Body of pancreas (tissue), 4 donors: ENCODE measurements around the gene PCDHA11. TPM values are rescaled to one million over a fixed set of nuclear protein-coding genes. Genes with fewer than 3 reads are reported as not detected.
"Not testable (repeated sequence)": the region's sequence is repeated elsewhere in the genome, so short reads cannot be mapped to it uniquely, and the experiment has no call there.

Experiments
- ATAC-seq: fragments of 150-250 bp; one replicate; pipeline ENCODE4 v1.9.1; 2016
- DNase-seq, 4 donors: peaks; one replicate each; pipeline ENCODE4 v3.0.0-alpha.2; 2019
- H3K27ac ChIP-seq, 4 donors: fragments of 200-600 bp; sonication (generic); 1 replicate in 3 of 4; 2 replicates in 1 of 4; pipeline versions ENCODE4 v1.5.1 to v1.6.1; 2016 to 2019; ENCODE audit warnings: mild to moderate bottlenecking in 1 of 4, mixed read lengths in 1 of 4, moderate library complexity in 1 of 4
- H3K27me3 ChIP-seq, 2 donors: fragments of 200-600 bp; sonication (generic); one replicate each; pipeline ENCODE4 v1.6.0; 2016; ENCODE audit warnings: mild to moderate bottlenecking in 1 of 2
- H3K36me3 ChIP-seq, 2 donors: fragments of 200-600 bp; sonication (generic); replicated peaks in 1 of 2; 2 replicates each; pipeline ENCODE4 v1.5.1; 2016; ENCODE audit warnings: low read depth in 2 of 2; ENCODE audit not compliant: insufficient read depth in 1 of 2
- H3K4me1 ChIP-seq: fragments of 200-600 bp; sonication (generic); one replicate; pipeline ENCODE4 v1.6.0; 2016
- H3K4me3 ChIP-seq, 2 donors: fragments of 200-600 bp; sonication (generic); 1 replicate in 1 of 2; 2 replicates in 1 of 2; pipeline ENCODE4 v1.5.1; 2016 to 2019
- H3K9me3 ChIP-seq, 3 donors: fragments of 200-600 bp; sonication (generic); 1 replicate in 2 of 3; 2 replicates in 1 of 3; pipeline ENCODE4 v1.5.1; 2016
- POLR2A ChIP-seq, 3 donors: fragments of 450-650 bp; IDR thresholded peaks; one replicate each; pipeline ENCODE4 v1.6.1; 2016; ENCODE audit warnings: antibody characterized with exemption in 3 of 3, mild to moderate bottlenecking in 2 of 3
- WGBS, 2 donors: methylation state at CpG; one replicate each; pipeline ENCODE4 v1.1.5; 2017; 5-methylcytosine and 5-hydroxymethylcytosine counted together
- intact Hi-C: fragments of 100-400 bp; cut with DNase I; formaldehyde crosslinking; loops from one replicate; pipeline ENCODE4 v1.15.1; 2023
- total RNA-seq, 2 donors: library from RNA; depleted of rRNA; stranded (reverse); fragments of >200 nt; gene quantifications; one replicate each; pipeline ENCODE4 v1.1.0, GENCODE V29; 2016
- TF ChIP-seq, protein P1 (sequence below), 7 experiments: fragments of 450-650 bp in 4 of 7; fragments of 200-600 bp in 3 of 7; sonication (generic) in 3 of 7; IDR thresholded peaks; one replicate each; pipeline ENCODE4 v1.5.1; 2016 to 2019; ENCODE audit warnings: antibody characterized with exemption in 7 of 7

PCDHA11 gene
- total RNA-seq, 2 donors from 2014 or later = 3.6 to 4.9 TPM

DNA sequence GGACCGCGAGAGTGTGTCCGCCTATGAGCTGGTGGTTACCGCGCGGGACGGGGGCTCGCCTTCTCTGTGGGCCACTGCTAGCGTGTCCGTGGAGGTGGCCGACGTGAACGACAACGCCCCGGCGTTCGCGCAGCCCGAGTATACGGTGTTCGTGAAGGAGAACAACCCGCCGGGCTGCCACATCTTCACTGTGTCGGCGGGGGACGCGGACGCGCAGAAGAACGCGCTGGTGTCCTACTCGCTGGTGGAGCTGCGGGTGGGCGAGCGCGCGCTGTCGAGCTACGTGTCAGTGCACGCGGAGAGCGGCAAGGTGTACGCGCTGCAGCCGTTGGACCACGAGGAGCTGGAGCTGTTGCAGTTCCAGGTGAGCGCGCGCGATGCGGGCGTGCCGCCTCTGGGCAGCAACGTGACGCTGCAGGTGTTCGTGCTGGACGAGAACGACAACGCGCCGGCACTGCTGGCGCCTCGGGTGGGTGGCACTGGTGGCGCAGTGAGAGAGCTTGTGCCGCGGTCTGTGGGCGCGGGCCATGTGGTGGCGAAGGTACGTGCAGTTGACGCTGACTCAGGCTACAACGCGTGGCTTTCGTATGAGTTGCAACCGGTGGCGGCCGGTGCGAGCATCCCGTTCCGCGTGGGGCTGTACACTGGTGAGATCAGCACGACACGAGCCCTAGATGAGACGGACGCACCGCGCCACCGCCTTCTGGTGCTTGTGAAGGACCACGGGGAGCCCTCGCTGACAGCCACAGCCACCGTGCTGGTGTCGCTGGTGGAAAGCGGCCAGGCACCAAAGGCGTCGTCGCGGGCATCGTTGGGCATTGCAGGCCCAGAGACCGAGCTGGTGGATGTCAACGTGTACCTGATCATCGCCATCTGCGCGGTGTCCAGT is 32.9 kb upstream of the PCDHA11 start:
- no peaks in the 10 kb centered on the region for H3K36me3 ChIP-seq
- DNase-seq (no peak), ATAC-seq (no peak)
- H3K9me3 ChIP-seq = peaks cover 0 to 22% (median 0%) of the 10 kb centered on the region in 3 donors
- intact Hi-C loops = no loop called here
- TF ChIP-seq POLR2A (IDR thresholded peaks at IDR 0.05) = no peak
- TF ChIP-seq, protein P1, sequence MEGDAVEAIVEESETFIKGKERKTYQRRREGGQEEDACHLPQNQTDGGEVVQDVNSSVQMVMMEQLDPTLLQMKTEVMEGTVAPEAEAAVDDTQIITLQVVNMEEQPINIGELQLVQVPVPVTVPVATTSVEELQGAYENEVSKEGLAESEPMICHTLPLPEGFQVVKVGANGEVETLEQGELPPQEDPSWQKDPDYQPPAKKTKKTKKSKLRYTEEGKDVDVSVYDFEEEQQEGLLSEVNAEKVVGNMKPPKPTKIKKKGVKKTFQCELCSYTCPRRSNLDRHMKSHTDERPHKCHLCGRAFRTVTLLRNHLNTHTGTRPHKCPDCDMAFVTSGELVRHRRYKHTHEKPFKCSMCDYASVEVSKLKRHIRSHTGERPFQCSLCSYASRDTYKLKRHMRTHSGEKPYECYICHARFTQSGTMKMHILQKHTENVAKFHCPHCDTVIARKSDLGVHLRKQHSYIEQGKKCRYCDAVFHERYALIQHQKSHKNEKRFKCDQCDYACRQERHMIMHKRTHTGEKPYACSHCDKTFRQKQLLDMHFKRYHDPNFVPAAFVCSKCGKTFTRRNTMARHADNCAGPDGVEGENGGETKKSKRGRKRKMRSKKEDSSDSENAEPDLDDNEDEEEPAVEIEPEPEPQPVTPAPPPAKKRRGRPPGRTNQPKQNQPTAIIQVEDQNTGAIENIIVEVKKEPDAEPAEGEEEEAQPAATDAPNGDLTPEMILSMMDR (IDR thresholded peaks at IDR 0.05) = no peak
- no peak overlapping the region for H3K27ac ChIP-seq
- 31 to 41% methylated on average over 26 to 101 of the region's 103 CpGs for WGBS, 2 donors
- no peak overlapping the region for H3K4me3 ChIP-seq
- no peaks in the 10 kb centered on the region for H3K4me1 ChIP-seq
- no peaks in the 10 kb centered on the region for H3K27me3 ChIP-seq

DNA sequence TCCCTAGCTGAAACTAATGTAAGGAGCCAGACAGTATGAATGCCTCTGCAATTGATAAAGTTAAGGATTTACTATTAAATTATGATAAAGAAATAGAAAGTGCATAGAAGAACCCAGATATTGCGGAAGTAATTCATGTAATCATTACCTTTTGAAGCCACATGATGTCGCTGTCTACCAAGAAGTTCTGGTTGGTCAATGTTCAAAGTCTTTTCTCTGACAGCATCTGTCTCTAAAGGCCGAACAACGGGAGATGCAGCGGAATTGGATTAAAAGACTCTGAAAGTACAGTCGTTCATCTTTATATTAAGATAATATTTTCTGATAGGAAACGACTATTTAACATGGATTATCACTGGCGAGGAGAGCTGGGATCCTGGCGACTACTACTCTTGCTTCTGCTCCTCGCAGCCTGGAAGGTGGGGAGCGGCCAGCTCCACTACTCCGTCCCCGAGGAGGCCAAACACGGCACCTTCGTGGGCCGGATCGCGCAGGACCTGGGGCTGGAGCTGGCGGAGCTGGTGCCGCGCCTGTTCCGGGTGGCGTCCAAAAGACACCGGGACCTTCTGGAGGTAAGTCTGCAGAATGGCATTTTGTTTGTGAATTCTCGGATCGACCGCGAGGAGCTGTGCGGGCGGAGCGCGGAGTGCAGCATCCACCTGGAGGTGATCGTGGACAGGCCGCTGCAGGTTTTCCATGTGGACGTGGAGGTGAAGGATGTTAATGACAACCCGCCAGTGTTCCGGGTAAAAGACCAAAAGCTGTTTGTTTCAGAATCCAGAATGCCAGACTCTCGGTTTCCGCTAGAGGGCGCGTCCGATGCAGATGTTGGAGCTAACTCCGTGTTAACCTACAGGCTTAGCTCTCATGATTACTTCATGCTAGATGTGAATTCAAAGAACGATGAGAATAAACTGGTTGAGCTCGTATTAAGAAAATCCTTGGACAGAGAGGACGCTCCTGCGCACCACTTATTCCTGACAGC is 27.5 kb upstream of the PCDHA11 start, which contains the start of gene PCDHA8:
PCDHA8 (plus strand) TSS at position 210 of the 985 bp plus-strand sequence; CDS start at position 345, 135 bp downstream.
- Histone ChIP-seq H3K36me3 (no peaks in the 10 kb centered on the region), H3K9me3 (peaks cover 0 to 27% (median 0%) of the 10 kb centered on the region in 3 donors), H3K27ac (no peak within 1 kb of the TSS), H3K27me3 (no peaks in the 10 kb centered on the region), H3K4me1 (no peaks in the 10 kb centered on the region), H3K4me3 (no peak within 1 kb of the TSS)
- DNase-seq (no peak), ATAC-seq (no peak)
- TF ChIP-seq POLR2A (IDR thresholded peaks at IDR 0.05) = no peak
- TF ChIP-seq, protein P1 (IDR thresholded peaks at IDR 0.05) = no peak
- intact Hi-C loops = no loop called here
- WGBS, 2 donors = 17 to 25% methylated on average over 38 to 47 of the region's 47 CpGs

DNA sequence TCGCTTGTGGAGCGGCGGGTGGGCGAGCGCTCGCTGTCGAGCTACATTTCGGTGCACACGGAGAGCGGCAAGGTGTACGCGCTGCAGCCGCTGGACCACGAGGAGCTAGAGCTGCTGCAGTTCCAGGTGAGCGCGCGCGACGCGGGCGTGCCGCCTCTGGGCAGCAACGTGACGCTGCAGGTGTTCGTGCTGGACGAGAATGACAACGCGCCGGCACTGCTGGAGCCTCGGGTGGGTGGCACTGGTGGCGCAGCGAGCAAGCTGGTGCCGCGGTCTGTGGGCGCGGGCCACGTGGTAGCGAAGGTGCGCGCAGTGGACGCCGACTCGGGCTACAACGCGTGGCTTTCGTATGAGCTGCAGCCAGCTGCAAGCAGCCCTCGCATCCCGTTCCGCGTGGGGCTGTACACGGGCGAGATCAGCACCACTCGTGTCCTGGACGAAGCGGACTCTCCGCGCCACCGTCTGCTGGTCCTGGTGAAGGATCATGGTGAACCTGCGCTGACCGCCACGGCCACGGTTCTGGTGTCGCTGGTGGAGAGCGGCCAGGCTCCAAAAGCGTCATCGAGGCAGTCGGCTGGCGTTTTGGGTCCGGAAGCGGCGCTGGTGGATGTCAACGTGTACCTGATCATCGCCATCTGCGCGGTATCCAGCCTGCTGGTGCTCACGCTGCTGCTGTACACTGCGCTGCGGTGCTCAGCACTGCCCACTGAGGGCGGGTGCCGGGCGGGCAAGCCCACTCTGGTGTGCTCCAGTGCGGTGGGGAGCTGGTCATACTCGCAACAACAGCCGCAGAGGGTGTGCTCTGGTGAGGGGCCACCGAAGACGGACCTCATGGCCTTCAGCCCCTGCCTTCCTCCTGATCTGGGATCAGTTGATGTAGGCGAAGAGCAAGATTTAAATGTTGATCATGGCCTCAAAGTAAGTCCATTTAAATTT is 25.7 kb upstream of the PCDHA11 start:
- TF ChIP-seq POLR2A (IDR thresholded peaks at IDR 0.05) = no peak
- TF ChIP-seq, protein P1 (IDR thresholded peaks at IDR 0.05) = no peak
- no peaks in the 10 kb centered on the region for H3K4me1 ChIP-seq
- ATAC-seq (no peak), DNase-seq (no peak)
- H3K27ac ChIP-seq = no peak overlapping the region
- no peaks in the 10 kb centered on the region for H3K27me3 ChIP-seq
- no peak overlapping the region for H3K4me3 ChIP-seq
- peaks cover 0 to 31% (median 0%) of the 10 kb centered on the region in 3 donors for H3K9me3 ChIP-seq
- intact Hi-C loops = no loop called here
- H3K36me3 ChIP-seq = no peaks in the 10 kb centered on the region
- 35 to 45% methylated on average over 21 to 83 of the region's 87 CpGs for WGBS, 2 donors

DNA sequence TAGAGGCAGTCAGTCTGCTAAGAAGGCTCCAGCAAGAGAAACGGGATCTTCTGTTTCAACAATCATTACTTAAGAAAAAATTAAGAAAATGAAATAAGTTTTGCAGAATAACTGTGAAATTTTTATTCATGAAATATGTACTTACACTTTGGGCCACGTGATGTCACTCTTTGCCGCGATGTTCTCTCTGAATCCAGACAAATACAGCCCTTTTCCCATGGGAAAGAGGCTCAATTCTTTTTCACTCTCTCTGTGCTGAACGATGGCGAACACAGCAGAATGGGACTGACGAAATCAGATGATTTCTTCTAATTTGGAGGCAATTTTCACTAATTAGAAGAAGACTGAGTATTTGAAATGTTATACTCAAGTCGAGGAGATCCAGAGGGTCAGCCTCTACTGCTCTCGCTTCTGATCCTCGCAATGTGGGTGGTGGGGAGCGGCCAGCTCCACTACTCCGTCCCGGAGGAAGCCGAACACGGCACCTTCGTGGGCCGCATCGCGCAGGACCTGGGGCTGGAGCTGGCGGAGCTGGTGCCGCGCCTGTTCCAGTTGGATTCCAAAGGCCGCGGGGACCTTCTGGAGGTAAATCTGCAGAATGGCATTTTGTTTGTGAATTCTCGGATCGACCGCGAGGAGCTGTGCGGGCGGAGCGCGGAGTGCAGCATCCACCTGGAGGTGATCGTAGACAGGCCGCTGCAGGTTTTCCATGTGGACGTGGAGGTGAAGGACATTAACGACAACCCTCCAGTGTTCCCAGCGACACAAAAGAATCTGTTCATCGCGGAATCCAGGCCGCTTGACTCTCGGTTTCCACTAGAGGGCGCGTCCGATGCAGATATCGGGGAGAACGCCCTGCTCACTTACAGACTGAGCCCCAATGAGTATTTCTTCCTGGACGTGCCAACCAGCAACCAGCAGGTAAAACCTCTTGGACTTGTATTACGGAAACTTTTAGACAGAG is 20.3 kb upstream of the PCDHA11 start, which contains the start of gene PCDHA9:
PCDHA9 (plus strand) TSS at position 244 of the 964 bp plus-strand sequence; CDS start at position 358, 114 bp downstream.
- H3K4me1 ChIP-seq, H3K27me3 ChIP-seq, H3K36me3 ChIP-seq, ATAC-seq, DNase-seq, H3K27ac ChIP-seq, intact Hi-C loops, H3K4me3 ChIP-seq: not testable (repeated sequence)
- WGBS, 2 donors = 13 to 17% methylated on average over 10 to 37 of the region's 48 CpGs
- H3K9me3 ChIP-seq = peaks cover 0 to 25% (median 0%) of the 10 kb centered on the region in 3 donors

DNA sequence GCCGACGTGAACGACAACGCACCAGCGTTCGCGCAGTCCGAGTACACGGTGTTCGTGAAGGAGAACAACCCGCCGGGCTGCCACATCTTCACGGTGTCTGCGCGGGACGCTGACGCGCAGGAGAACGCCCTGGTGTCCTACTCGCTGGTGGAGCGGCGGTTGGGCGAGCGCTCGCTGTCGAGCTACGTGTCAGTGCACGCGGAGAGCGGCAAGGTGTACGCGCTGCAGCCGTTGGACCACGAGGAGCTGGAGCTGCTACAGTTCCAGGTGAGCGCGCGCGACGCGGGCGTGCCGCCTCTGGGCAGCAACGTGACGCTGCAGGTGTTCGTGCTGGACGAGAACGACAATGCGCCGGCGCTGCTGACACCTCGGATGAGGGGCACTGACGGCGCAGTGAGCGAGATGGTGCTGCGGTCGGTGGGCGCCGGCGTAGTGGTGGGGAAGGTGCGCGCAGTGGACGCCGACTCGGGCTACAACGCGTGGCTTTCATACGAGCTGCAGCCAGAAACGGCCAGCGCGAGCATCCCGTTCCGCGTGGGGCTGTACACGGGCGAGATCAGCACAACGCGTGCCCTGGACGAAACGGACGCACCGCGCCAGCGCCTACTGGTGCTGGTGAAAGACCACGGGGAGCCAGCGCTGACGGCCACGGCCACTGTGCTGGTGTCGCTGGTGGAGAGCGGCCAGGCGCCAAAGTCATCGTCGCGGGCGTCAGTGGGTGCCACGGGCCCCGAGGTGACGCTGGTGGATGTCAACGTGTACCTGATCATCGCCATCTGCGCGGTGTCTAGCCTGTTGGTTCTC is 18.7 kb upstream of the PCDHA11 start:
- H3K27ac ChIP-seq, H3K36me3 ChIP-seq, H3K4me3 ChIP-seq, H3K4me1 ChIP-seq, ATAC-seq, H3K27me3 ChIP-seq, intact Hi-C loops, DNase-seq: not testable (repeated sequence)
- 42 to 50% methylated on average over 18 to 93 of the region's 101 CpGs for WGBS, 2 donors
- peaks cover 0 to 23% (median 0%) of the 10 kb centered on the region in 3 donors for H3K9me3 ChIP-seq
